GM19328 (cell line): ENCODE data around the gene KCNQ5.

Source experiments
- ATAC-seq: cut with Tn5 transposase; IDR thresholded peaks from one replicate; pipeline ENCODE4 v1.9.1; 2021; ENCODE audit warnings: mild to moderate bottlenecking, moderate library complexity; ENCODE audit not compliant: unreplicated experiment

Gene KCNQ5

GRCh38 chr6:73085443-73085871 is 463.6 kb downstream of the KCNQ5 start:
- ATAC-seq, result peak; percentile 47

GRCh38 chr6:73086726-73087125 is 464.9 kb downstream of the KCNQ5 start:
- no peak for ATAC-seq

GRCh38 chr6:73088138-73088813 is 466.4 kb downstream of the KCNQ5 start:
- no peak for ATAC-seq

GRCh38 chr6:73104921-73105320 is 483.1 kb downstream of the KCNQ5 start:
- ATAC-seq, result no peak

GRCh38 chr6:73107016-73107415 is 485.2 kb downstream of the KCNQ5 start:
- no peak for ATAC-seq

- no peak for ATAC-seq
Measured at GRCh38 chr6:73108949-73109348, 487.1 kb downstream of the KCNQ5 start.

GRCh38 chr6:73109659-73110058 is 487.8 kb downstream of the KCNQ5 start:
- ATAC-seq, result no peak

- no peak for ATAC-seq
Measured at GRCh38 chr6:73116330-73116729, 494.5 kb downstream of the KCNQ5 start.

- ATAC-seq, result no peak
Measured at GRCh38 chr6:73121421-73121993, 499.6 kb downstream of the KCNQ5 start.

- ATAC-seq, result no peak
Measured at GRCh38 chr6:73123632-73124329, 501.9 kb downstream of the KCNQ5 start.

- ATAC-seq, result peak; percentile 88
Measured at GRCh38 chr6:73129653-73130443, 508.0 kb downstream of the KCNQ5 start.

GRCh38 chr6:73131706-73132105 is 509.8 kb downstream of the KCNQ5 start:
- ATAC-seq, result no peak

GRCh38 chr6:73134588-73134987 is 512.7 kb downstream of the KCNQ5 start:
- ATAC-seq, result no peak

- no peak for ATAC-seq
Measured at GRCh38 chr6:73139681-73140383, 518.0 kb downstream of the KCNQ5 start.

GRCh38 chr6:73143551-73143950 is 521.7 kb downstream of the KCNQ5 start:
- no peak for ATAC-seq

- ATAC-seq, result no peak
Measured at GRCh38 chr6:73144516-73144915, 522.7 kb downstream of the KCNQ5 start.

- no peak for ATAC-seq
Measured at GRCh38 chr6:73145690-73146089, 523.8 kb downstream of the KCNQ5 start.

GRCh38 chr6:73151732-73152131 is 529.9 kb downstream of the KCNQ5 start:
- ATAC-seq, result no peak

GRCh38 chr6:73152556-73152955 is 530.7 kb downstream of the KCNQ5 start:
- ATAC-seq, result no peak

GRCh38 chr6:73152966-73153757 is 531.3 kb downstream of the KCNQ5 start:
- ATAC-seq, result no peak
